Epithelial cell of esophagus (primary cell): ENCODE results near the gene WNT7A.
"Not testable (repeated sequence)": the region's sequence is repeated elsewhere in the genome, so short reads cannot be mapped to it uniquely, and the experiment has no call there.

Experiments
- DNase-seq: peaks from one replicate; pipeline ENCODE4 v3.0.0; 2010; ENCODE audit warnings: low read depth
- H3K4me3 ChIP-seq: 2 replicates; pipeline ENCODE4 v1.5.1; 2011; ENCODE audit warnings: mild to moderate bottlenecking, low read length, control low read depth
- CTCF ChIP-seq: IDR thresholded peaks from 2 replicates; pipeline ENCODE4 v1.5.1; 2011; ENCODE audit warnings: low read depth, mild to moderate bottlenecking, low read length, control low read depth, inconsistent platforms; ENCODE audit not compliant: insufficient read depth; ENCODE audit errors: missing control alignments

The WNT7A gene

GRCh38 chr3:13857702-13858380, 22.0 kb downstream of the WNT7A start:
- H3K4me3 ChIP-seq: no peak overlapping the region
- no peak for TF ChIP-seq CTCF
- DNase-seq: peak; percentile 81

- not testable (repeated sequence) for H3K4me3 ChIP-seq, DNase-seq
Measured at GRCh38 chr3:13856628-13857027, 23.2 kb downstream of the WNT7A start.

- H3K4me3 ChIP-seq: no peak overlapping the region
- no peak for TF ChIP-seq CTCF
- DNase-seq: no peak
Measured at GRCh38 chr3:13856006-13856405, 23.9 kb downstream of the WNT7A start.

- DNase-seq: no peak
- H3K4me3 ChIP-seq: no peak overlapping the region
- TF ChIP-seq CTCF: no peak
Measured at GRCh38 chr3:13854492-13854891, 25.4 kb downstream of the WNT7A start.

- H3K4me3 ChIP-seq: no peak overlapping the region
- DNase-seq: peak; percentile 96
- no peak for TF ChIP-seq CTCF
Measured at GRCh38 chr3:13853978-13854296, 25.9 kb downstream of the WNT7A start.

- no peak for TF ChIP-seq CTCF
- DNase-seq: no peak
- no peak overlapping the region for H3K4me3 ChIP-seq
Measured at GRCh38 chr3:13853256-13853977, 26.5 kb downstream of the WNT7A start.

- H3K4me3 ChIP-seq: no peak overlapping the region
- no peak for TF ChIP-seq CTCF
- peak; percentile 83 for DNase-seq
Measured at GRCh38 chr3:13852638-13853009, 27.2 kb downstream of the WNT7A start.
